ENCODE results near the gene WIPF1. TPM values are rescaled to one million over a fixed set of nuclear protein-coding genes. Genes with fewer than 3 reads are reported as not detected.

The WIPF1 gene
- total RNA-seq, 4 donors from 2014 or later, result 20.9 to 60.1 (median 43.3) TPM

GRCh38 chr2:174612970-174613369, 15.4 kb upstream of the WIPF1 start:
- TF ChIP-seq CTCF (IDR thresholded peaks at IDR 0.05), result no peak
- ATAC-seq (ENCODE audit: low FRiP score) (no peak), DNase-seq (ENCODE audit: low spot score) (no peak)

GRCh38 chr2:174611854-174612253, 14.2 kb upstream of the WIPF1 start:
- no peak for DNase-seq (ENCODE audit: low spot score)
- TF ChIP-seq CTCF (IDR thresholded peaks at IDR 0.05), result no peak
- no peak for ATAC-seq (ENCODE audit: low FRiP score)

GRCh38 chr2:174611006-174611405, 13.4 kb upstream of the WIPF1 start:
- TF ChIP-seq CTCF (IDR thresholded peaks at IDR 0.05), result no peak
- ATAC-seq (ENCODE audit: low FRiP score) (no peak), DNase-seq (ENCODE audit: low spot score) (no peak)

- no peak for ATAC-seq (ENCODE audit: low FRiP score)
- no peak for DNase-seq (ENCODE audit: low spot score)
- no peak for TF ChIP-seq CTCF (IDR thresholded peaks at IDR 0.05)
Observed at GRCh38 chr2:174610243-174610995, 12.8 kb upstream of the WIPF1 start.

GRCh38 chr2:174609261-174609660, 11.7 kb upstream of the WIPF1 start:
- DNase-seq (ENCODE audit: low spot score) (no peak), ATAC-seq (ENCODE audit: low FRiP score) (no peak)
- no peak for TF ChIP-seq CTCF (IDR thresholded peaks at IDR 0.05)

- TF ChIP-seq CTCF (IDR thresholded peaks at IDR 0.05), result no peak
- DNase-seq (ENCODE audit: low spot score), result no peak
- no peak for ATAC-seq (ENCODE audit: low FRiP score)
Observed at GRCh38 chr2:174608866-174609214, 11.2 kb upstream of the WIPF1 start.

All from omental fat pad (tissue), 4 donors.